Gastroesophageal sphincter (tissue), 3 donors: ENCODE data around the gene ATP5F1A.
"Not testable (repeated sequence)": the region's sequence is repeated elsewhere in the genome, so short reads cannot be mapped to it uniquely, and the experiment has no call there.

Experiments
- CTCF ChIP-seq, 4 experiments: fragments of 200-600 bp in 2 of 4; fragments of 450-650 bp in 2 of 4; sonication (generic) in 1 of 4; IDR thresholded peaks; one replicate each; pipeline ENCODE4 v1.5.1; 2017 to 2019; ENCODE audit warnings: antibody characterized with exemption in 4 of 4, mild to moderate bottlenecking in 2 of 4, moderate library complexity in 2 of 4
- EP300 ChIP-seq: sonication (generic); formaldehyde crosslinking; IDR thresholded peaks from one replicate; pipeline ENCODE4 v1.6.1; 2017; ENCODE audit warnings: antibody characterized with exemption, mild to moderate bottlenecking
- POLR2A ChIP-seq, 2 donors: fragments of 450-650 bp; IDR thresholded peaks; one replicate each; pipeline ENCODE4 v1.6.1; 2017; ENCODE audit warnings: antibody characterized with exemption in 2 of 2, mild to moderate bottlenecking in 2 of 2, moderate library complexity in 1 of 2
- POLR2AphosphoS5 ChIP-seq: sonication (generic); formaldehyde crosslinking; IDR thresholded peaks from one replicate; pipeline ENCODE4 v1.6.1; 2017; ENCODE audit warnings: antibody characterized with exemption

GRCh38 chr18:46047369-46047768, 50.7 kb downstream of the ATP5F1A start:
- TF ChIP-seq CTCF (IDR thresholded peaks at IDR 0.05); POLR2AphosphoS5; EP300; POLR2A (IDR thresholded peaks at IDR 0.05): not testable (repeated sequence)
